Right atrium auricular region (tissue), 2 donors: ENCODE data around the gene ADAMTS2. TPM values are rescaled to one million over a fixed set of nuclear protein-coding genes. Genes with fewer than 3 reads are reported as not detected.

Experiments
- DNase-seq: peaks from one replicate; pipeline ENCODE4 v3.0.0-alpha.2; 2019; ENCODE audit warnings: low spot score
- H3K27ac ChIP-seq, 2 donors: fragments of 200-600 bp; sonication (generic); 1 replicate in 1 of 2; 2 replicates in 1 of 2; pipeline ENCODE4 v1.5.1; 2016 to 2019
- H3K27me3 ChIP-seq, 2 donors: fragments of 200-600 bp; sonication (generic); one replicate each; pipeline versions ENCODE4 v1.5.1 to v1.6.0; 2017 to 2019
- H3K36me3 ChIP-seq: fragments of 200-600 bp; sonication (generic); one replicate; pipeline ENCODE4 v1.5.1; 2016
- H3K4me1 ChIP-seq, 2 donors: fragments of 200-600 bp; sonication (generic); one replicate each; pipeline versions ENCODE4 v1.5.1 to v1.6.0; 2017 to 2019
- H3K4me3 ChIP-seq, 2 donors: fragments of 200-600 bp; sonication (generic); 1 replicate in 1 of 2; 2 replicates in 1 of 2; pipeline ENCODE4 v1.5.1; 2017 to 2019; ENCODE audit warnings: mild to moderate bottlenecking in 1 of 2, moderate library complexity in 1 of 2
- H3K9me3 ChIP-seq, 2 donors: fragments of 200-600 bp; sonication (generic); one replicate each; pipeline ENCODE4 v1.5.1; 2019
- CTCF ChIP-seq, 2 donors: fragments of 200-600 bp; sonication (generic); IDR thresholded peaks; one replicate each; pipeline ENCODE4 v1.5.1; 2019; ENCODE audit warnings: antibody characterized with exemption in 2 of 2
- total RNA-seq, 2 donors: library from RNA; depleted of rRNA; stranded (reverse); fragments of >200 nt; gene quantifications; one replicate each; pipeline ENCODE4 v1.1.0, GENCODE V29; 2016

The ADAMTS2 gene
- total RNA-seq, 2 donors from 2014 or later, result 13.6 to 13.7 TPM

- no peak for TF ChIP-seq CTCF (IDR thresholded peaks at IDR 0.05)
- Histone ChIP-seq H3K4me1 (peaks cover 0 to 37% of the 10 kb centered on the region in 2 donors), H3K9me3 (no peaks in the 10 kb centered on the region), H3K27me3 (no peaks in the 10 kb centered on the region), H3K4me3 (no peak overlapping the region), H3K36me3 (no peaks in the 10 kb centered on the region), H3K27ac (peak overlapping the region in 1 of 2 donors; percentile 31)
- no peak for DNase-seq
These were observed 67.1 kb downstream of the ADAMTS2 start for GRCh38 chr5:179278119-179278518.

GRCh38 chr5:179276838-179277395 is 68.3 kb downstream of the ADAMTS2 start:
- DNase-seq, result no peak
- H3K27ac ChIP-seq, result peak overlapping the region; percentile 72 to 74
- H3K9me3 ChIP-seq, result no peaks in the 10 kb centered on the region
- peaks cover 0 to 49% of the 10 kb centered on the region in 2 donors for H3K4me1 ChIP-seq
- no peak overlapping the region for H3K4me3 ChIP-seq
- no peaks in the 10 kb centered on the region for H3K27me3 ChIP-seq
- TF ChIP-seq CTCF (IDR thresholded peaks at IDR 0.05), result no peak
- no peaks in the 10 kb centered on the region for H3K36me3 ChIP-seq

GRCh38 chr5:179275941-179276837 is 69.1 kb downstream of the ADAMTS2 start:
- DNase-seq, result peak; percentile 93
- TF ChIP-seq CTCF (IDR thresholded peaks at IDR 0.05), result no peak
- H3K27me3 ChIP-seq, result no peaks in the 10 kb centered on the region

GRCh38 chr5:179275381-179275878 is 69.8 kb downstream of the ADAMTS2 start:
- H3K36me3 ChIP-seq, result no peaks in the 10 kb centered on the region
- DNase-seq, result no peak
- H3K9me3 ChIP-seq, result no peaks in the 10 kb centered on the region
- no peak overlapping the region for H3K4me3 ChIP-seq
- H3K4me1 ChIP-seq, result peaks cover 0 to 62% of the 10 kb centered on the region in 2 donors
- H3K27ac ChIP-seq, result peak overlapping the region; percentile 72 to 74
- TF ChIP-seq CTCF (IDR thresholded peaks at IDR 0.05), result no peak
- no peaks in the 10 kb centered on the region for H3K27me3 ChIP-seq

More at GRCh38 chr5:179275941-179276837, 69.1 kb downstream of the ADAMTS2 start:
- Histone ChIP-seq H3K9me3 (no peaks in the 10 kb centered on the region), H3K4me1 (peaks cover 0 to 54% of the 10 kb centered on the region in 2 donors), H3K4me3 (no peak overlapping the region), H3K36me3 (no peaks in the 10 kb centered on the region), H3K27ac (peak overlapping the region; percentile 72 to 74)

GRCh38 chr5:179274321-179275315 is 70.6 kb downstream of the ADAMTS2 start:
- no peak for DNase-seq
- Histone ChIP-seq H3K27me3 (no peaks in the 10 kb centered on the region), H3K4me3 (no peak overlapping the region), H3K4me1 (peaks cover 0 to 65% of the 10 kb centered on the region in 2 donors), H3K36me3 (no peaks in the 10 kb centered on the region), H3K9me3 (no peaks in the 10 kb centered on the region), H3K27ac (peak overlapping the region; percentile 72 to 74)
- no peak for TF ChIP-seq CTCF (IDR thresholded peaks at IDR 0.05)
